Omental fat pad (tissue), 4 donors: ENCODE measurements around the gene USP32. TPM values are rescaled to one million over a fixed set of nuclear protein-coding genes. Genes with fewer than 3 reads are reported as not detected.

ENCODE experiments used
- ATAC-seq: fragments of 150-250 bp; one replicate; pipeline ENCODE4 v1.9.1; 2016; ENCODE audit warnings: mild to moderate bottlenecking, moderate library complexity; ENCODE audit not compliant: low FRiP score
- DNase-seq: peaks from one replicate; pipeline ENCODE4 v3.0.0-alpha.2; 2019; ENCODE audit warnings: low spot score
- CTCF ChIP-seq, 3 donors: fragments of 450-650 bp; IDR thresholded peaks; one replicate each; pipeline ENCODE4 v1.5.1; 2016 to 2017; ENCODE audit warnings: antibody characterized with exemption in 3 of 3, mild to moderate bottlenecking in 3 of 3, moderate library complexity in 2 of 3
- total RNA-seq, 4 donors: library from RNA; depleted of rRNA; stranded (reverse); fragments of >200 nt; gene quantifications; one replicate each; pipeline ENCODE4 v1.1.0, GENCODE V29; 2016

The USP32 gene
- total RNA-seq, 4 donors from 2014 or later = 53.3 to 91.6 (median 69.7) TPM

- TF ChIP-seq CTCF (IDR thresholded peaks at IDR 0.05) = no peak
- no peak for ATAC-seq
- DNase-seq = no peak
These were observed 63.3 kb downstream of the USP32 start for GRCh38 chr17:60328679-60329078.

- TF ChIP-seq CTCF (IDR thresholded peaks at IDR 0.05) = no peak
- DNase-seq = no peak
- ATAC-seq = no peak
These were observed 64.0 kb downstream of the USP32 start for GRCh38 chr17:60327901-60328273.

- ATAC-seq = no peak
- no peak for DNase-seq
- TF ChIP-seq CTCF (IDR thresholded peaks at IDR 0.05) = no peak
These were observed 64.6 kb downstream of the USP32 start for GRCh38 chr17:60327134-60327900.

GRCh38 chr17:60326702-60327101, 65.2 kb downstream of the USP32 start:
- no peak for TF ChIP-seq CTCF (IDR thresholded peaks at IDR 0.05)
- no peak for ATAC-seq

GRCh38 chr17:60325730-60326524, 66.0 kb downstream of the USP32 start:
- TF ChIP-seq CTCF (IDR thresholded peaks at IDR 0.05) = no peak
- no peak for DNase-seq
- ATAC-seq = no peak

More at GRCh38 chr17:60326702-60327101, 65.2 kb downstream of the USP32 start:
- DNase-seq = no peak

- no peak for ATAC-seq
- no peak for DNase-seq
These were observed 68.2 kb downstream of the USP32 start for GRCh38 chr17:60323754-60324153.

More at GRCh38 chr17:60323754-60324153, 68.2 kb downstream of the USP32 start:
- TF ChIP-seq CTCF (IDR thresholded peaks at IDR 0.05) = no peak
